ENCODE data around the gene MPHOSPH9.

The MPHOSPH9 gene

DNA sequence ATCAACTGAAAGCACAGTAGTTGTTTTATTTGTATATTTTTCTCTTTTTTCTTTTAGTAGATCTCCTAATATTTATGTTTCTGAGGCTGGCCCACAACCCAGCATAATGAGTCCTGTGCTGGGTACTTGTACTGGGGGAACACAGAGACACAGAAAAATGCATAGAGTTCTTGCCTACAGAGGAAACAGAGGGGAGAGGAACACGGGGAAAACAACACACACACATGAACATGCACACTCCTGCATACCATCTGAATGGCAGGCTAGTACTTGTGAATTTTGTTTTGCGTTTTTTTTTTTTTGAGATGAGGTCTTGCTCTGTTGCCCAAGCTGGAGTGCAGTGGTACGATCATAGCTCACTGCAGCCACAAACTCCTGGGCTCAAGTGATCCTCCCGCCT lies 103.3 kb downstream of the MPHOSPH9 start:
- DNase-seq, result no peak

DNA sequence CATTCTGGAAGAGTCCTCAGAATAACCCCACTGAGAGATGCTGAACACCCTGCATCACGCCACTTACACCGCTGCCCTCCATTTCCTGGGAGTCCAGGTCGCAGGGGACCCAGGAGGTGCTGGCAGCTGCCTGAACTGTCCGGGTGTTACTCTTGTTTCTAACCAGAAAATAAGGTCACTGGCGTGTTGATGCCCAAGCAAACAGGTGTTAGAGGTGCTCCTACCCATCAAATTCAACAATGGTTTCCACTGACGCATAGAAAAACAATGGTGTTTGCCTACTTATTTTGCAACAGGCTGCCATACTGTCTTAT lies 105.8 kb downstream of the MPHOSPH9 start:
- no peak for DNase-seq

DNA sequence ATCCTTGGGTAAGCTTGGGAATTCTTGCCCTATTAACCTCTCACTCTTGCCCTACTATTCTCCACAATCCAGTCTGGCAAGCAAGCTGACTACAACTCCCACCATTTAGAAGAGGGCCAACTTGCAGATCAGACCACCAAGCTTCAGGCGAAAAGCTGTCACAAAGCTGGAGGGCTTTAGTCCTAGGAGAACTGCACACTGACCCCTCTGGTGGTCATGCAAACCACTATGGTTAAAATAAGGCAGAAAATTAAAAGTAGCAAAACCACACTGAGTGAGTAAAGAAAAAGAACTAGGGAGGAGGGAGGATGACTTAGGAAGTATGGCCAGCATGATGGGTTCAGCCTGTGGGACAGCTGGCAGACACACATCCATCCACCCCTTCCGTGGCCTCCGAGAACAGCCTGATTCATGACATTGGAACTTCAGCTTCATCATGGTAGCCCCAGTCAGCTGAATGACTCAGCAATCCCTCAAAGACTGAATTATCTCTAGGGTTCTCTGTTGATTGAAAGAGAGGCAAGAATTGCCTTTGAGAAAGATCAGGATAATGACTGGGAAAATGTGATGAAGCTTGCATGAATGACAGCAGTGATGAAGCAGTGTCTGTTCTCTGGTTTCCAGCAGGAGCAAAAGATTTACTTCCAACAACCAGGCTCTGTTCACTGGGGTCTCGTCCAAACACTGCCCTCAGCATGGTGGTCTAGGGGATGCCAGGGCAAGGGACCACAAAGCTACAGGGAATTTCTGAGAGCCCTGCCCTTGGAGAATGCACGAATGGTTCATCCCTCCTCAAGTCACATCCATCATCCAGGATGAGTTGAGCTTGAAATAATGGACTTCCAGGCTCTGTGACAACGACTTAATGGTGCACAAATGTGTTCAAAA lies 106.4 kb downstream of the MPHOSPH9 start:
- peak in 4 of 56 donors; percentile 13 to 57 (median 22) for DNase-seq

DNA sequence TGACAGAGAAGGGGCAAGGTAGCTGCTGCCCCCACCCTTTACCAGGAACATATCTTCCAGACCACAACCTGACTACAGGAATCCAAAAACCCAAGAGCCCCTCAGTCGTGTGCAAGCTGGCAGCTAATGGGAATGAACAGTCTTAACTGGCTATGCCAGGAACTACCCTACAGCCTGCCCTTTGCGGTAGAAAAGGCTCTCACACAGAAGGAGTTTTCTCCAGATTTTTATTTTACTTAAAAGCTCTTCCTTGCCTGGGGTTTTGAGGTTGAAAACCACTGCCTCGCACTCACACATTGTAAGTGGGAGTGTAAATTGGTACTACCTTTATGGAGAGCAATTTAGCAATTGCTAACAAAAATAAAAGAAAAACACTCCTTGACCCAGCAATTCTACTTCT lies 110.3 kb downstream of the MPHOSPH9 start:
- no peak for DNase-seq

DNA sequence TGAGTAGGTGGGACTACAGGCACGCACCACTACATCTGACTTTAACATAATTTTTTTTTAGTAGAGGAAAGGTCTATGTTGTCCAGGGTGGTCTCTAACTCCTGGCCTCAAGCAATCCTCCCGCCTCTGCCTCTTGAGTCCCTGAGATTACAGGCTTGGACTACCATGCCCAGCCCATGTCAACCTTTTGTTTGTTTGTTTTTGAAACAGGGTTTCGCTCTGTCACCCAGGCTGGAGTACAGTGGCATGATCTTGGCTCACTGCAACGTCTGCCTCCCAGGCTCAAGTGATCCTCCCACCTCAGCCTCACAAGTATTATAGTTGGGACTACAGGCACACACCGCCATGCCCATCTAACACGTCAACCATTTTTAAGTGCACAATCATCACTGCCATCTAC lies 111.3 kb downstream of the MPHOSPH9 start:
- no peak for DNase-seq

DNA sequence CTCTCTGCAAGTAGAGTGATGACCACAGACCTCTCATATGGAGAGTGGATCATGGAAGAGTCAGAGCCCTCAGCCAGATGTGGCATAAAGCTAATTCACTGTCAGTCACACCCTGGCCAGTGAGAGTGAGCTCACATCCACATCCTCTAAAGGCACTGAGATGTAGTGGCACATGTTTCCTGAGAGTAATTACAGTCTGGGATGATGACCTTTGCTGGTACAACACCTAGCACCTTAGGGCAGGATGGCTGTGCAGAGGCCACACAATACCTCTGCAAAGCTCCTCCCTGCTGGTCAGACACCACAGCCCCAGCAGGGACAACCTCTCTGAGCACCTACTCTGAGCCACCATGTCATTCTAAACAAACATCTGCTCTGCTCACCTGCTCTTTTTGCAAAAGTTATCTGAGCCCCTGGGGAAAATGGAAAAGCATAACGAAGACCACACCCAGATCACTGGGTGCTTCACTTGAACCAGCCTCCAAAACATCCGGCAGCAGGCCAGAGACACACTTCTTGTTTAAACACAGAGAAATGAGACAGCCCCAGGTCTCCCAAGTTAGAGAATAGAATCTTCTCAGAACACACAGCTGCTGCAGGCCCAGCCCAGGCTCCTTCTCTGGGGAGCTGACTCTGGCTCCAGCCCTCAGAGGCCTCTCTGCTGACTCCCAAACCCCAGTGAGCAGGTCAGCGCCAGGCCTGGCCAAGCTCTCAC lies 112.3 kb downstream of the MPHOSPH9 start:
- DNase-seq, result no peak

DNA sequence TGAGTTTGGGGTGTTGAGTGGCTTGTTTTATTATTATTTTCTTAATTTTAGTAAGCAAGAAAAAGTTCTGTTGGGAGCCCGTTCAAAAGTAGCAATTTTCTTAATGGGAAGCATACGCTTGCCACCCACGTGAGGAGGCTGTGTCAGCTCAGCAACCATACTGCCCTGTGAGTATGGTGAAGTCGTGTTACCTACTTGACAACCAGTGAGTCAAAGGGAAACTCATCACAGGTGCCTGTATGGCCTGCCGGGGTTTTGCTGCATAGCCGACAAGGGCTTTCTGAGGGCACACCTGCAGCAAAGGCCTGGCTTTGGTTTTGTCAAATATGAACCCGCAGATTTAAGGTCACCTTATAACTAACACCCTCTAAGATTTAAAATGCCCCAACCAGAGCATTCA lies 113.1 kb downstream of the MPHOSPH9 start:
- peak in 1 of 56 donors; percentile 16 for DNase-seq

DNA sequence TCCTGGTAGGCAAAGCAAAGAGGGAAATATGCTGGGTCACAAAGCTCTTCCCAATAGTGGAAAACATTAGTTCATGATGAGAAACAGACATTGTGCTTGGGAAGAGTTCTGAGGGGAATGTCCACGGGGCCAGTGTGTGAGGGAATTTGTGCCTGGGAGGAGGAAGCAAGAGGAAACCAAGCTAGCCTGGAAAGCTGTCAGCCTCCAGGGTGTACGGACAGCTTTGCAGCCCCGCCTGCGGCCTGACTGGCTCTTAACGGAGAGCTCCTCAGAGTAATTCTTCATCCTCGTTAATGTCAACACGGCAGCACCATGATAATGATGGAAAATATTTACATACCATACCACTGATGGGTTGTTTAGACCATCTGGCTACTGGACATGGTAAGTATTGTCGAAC lies 114.4 kb downstream of the MPHOSPH9 start:
- DNase-seq, result no peak

DNA sequence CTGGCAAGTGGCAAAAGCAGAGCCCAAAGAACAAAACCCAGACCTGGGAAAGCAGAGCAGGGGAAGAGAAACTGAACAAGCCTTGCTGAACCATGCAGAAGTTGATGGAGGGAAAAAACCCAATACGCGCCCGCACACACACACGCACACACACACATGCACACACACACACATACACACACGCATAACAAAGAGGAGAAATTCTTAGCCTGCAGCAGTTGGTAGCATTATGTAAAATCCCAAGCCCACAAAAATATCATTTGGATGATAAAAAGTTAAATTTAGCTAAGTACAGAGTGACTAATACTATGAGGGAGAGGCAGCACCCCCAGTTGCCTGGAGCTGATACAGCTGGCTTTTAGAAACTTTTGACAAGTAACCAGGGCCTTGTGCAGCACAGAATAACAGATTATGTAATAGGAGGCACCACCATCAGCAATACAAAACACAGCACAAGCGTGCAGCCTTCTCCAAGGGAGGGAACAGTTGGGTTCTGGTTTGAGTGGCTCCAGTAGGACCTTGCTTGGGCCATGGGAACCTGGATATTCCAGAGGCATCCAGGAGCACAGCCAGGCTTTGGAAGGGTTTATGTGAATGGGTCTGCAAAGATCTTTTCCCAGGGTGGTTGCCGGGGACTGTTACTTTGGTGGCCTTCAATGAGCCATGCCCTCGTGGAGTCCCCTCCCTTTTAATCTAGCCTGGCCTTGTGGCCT lies 117.4 kb downstream of the MPHOSPH9 start:
- peak in 47 of 56 donors; percentile 13 to 88 (median 61) for DNase-seq

DNA sequence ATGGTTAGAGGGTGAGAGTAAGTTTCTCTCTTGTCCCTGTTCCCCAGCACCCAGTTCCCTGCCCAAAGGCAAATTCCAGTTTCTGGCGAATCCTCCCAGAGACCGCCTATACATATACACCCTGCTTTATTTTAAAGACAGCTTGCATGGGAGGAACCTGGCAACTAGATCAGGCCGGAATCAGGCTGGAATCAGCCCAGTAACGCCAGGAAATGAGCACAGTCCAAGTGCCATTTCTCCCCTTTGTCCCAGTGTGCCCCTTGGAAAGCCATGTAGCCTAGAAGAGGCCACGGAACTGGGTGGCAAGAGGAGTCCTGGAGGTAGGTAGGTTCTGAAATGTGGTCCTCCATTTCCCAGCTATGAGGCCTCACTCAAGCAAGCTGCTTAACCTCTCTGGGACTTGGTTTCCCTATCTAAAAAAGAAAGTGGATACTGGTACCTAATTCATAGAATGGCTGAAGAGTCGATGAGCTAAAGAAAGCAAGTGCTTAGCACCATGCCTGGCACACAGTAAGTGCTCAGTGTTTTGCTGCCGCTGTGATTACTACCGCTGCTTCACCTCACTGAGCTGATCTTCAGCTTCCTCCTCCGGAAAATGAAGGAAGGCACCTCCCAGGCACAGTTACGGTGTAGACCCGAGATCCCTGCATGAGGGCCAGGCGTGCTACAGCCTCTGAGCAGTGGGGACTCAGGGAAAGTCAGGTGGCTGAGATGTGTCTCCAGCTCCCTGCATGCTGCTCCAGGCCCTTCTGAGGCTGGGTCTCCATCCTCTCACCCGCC lies 118.4 kb downstream of the MPHOSPH9 start:
- DNase-seq, result peak in 5 of 56 donors; percentile 10 to 47 (median 19)

DNA sequence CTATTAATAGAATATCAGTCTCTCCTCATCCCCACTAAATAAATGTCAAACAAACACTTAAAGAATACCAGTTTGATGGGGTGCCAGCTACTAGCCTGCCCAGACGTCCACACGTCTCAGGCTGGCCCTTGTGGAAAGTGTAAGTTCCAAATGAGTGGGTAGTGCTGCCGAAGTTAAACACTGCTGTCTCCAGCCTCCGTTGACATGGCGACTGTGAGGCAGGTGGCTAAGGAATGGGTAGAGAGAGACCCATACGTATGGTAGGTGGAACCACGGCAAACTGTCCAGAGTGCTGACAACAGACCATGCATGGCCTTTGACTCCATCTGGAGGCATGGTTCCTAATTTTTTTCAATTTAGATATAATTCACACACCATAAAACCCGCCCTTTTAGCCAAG lies 119.9 kb downstream of the MPHOSPH9 start:
- no peak for DNase-seq

DNA sequence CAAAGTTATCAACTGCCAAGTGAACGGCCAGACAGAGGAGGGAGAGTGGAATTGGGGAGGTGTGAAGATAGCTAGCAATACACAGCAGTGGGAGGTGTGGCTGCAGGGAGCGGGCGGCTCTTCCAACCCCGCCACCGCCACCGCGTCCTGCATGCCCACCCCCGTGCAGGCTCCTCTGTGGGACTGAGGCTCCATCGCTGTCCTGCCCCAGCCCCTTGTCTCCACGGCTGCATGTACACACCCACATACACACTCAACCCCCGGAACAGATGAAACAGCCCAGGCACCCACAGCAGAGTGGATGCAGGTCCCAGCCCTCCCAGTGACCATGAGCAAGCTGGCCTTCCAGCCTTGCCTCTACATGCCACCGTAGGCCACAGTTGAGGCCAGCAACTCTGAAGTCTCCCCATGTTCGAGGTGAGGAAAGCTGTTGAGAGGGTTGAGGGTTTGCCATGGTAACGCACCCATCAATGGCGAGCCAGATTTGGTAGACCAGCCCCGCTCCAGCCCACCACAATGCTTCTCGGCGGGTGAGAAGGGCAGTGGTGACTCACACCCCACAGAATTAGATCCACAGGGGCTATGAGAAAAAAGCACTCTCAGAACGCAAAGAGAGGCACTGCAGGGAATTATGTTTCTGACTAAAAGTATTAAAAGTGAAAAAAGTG lies 121.3 kb downstream of the MPHOSPH9 start:
- peak in 2 of 56 donors; percentile 20 to 23 for DNase-seq

DNA sequence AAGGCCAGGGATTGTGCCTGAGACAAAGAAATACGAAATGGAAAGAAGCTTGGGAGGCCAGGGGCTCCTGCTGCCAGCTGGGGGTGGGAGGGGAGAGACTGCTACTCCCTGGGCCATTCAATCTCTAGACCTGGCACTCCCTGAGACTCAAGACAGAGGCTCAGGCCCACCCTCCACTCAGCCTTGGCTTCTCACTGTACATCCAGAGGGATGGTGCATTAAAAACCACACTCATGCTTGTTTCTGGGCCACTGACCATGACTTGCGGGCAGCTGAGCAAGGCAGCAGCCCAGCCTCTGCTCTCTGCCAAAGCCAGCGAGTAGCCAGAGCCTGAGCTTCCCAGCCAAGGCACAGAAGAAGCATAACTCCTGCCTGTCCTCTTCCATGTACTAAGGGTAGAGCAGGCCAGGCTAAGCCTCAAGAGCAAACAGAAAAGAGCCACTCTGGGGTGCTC lies 123.6 kb downstream of the MPHOSPH9 start:
- peak in 35 of 56 donors; percentile 8 to 89 (median 61) for DNase-seq

DNA sequence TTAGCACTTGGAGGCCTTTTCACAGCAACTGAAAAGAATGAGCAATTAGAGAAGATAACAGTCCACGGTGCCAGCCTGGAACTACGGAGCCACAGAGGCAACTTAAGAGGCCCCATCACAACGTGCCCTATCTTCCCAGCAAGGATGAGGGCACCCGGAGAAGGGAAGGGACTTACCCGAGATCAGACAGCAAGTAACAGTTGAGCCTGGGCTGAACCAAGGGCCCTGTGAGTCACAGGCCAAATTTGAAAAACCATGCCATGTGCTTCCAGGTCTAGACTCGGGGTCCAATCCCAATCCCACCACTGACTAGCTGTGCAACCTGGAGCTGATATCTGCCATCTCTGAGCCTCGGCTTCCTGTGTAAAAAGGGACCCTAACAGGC lies 124.3 kb downstream of the MPHOSPH9 start:
- no peak for DNase-seq

DNA sequence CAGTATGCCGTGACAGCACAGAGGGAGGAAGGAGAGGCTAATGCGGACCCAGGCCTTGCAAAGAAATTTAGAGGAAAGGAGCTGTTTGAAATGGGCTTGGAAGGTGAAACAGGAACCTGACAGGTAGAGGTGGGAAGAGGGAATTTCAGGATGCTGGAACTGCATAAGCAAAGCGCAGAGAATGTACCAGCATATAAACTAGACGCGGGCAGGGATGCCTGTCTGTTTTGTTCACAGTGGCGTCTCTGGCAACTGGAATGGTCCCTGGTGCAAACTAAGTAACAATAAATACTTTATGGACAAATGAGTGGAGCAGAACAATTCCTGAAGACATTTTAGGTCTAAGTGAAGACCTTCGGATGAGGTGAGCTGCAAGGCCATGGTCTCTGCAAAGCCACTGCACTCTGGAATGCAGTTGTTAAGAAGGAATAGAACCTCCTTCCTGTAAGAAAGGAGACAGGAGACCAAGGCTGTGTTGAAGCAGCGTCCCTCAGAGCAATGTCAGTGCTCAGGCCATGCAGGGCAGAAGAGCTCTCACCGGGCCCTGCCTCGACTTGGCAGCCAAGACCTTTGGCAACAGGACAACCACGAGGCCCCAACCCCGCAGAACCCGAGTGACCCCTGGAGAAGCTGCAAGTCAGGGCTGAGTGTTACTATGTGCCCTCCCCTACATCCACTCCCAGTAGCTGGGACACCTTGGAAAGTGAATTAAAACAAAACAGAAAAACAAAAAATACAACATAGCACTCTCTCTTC lies 124.8 kb downstream of the MPHOSPH9 start:
- peak in 1 of 56 donors; percentile 12 for DNase-seq

DNA sequence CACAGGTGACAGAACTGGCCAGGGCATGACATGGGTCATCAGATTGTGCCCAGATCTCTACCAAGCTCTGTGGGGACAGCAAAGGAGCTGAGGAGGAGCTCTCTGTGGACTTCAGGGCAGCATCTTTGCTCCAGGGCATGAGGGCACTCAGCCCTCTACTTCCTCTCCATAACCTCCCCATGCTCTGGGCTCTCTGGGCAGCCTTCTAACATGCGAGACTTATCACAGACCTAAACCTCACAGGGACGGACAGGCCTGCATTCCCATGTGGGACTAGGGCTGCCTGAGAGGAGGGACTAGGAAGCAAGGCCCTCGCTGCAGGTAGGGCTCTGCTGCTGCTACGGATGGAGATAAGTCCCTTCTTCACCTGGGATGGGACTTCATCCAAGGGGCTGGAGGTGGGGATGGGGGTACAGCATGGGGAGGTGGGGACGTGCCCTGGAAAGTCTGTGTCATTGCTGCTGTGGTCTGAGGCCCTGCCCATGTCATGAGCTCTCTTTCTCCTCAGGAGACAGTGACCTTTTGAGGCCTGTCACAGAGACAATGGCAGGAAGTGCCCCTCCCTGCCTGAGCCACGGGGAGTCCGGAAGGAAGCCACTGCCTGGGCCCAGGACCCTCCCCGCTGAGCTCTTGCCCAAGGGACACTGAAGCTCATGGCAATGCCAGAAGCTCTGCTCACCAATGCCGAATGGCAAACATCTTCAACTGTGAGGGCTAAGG lies 126.1 kb downstream of the MPHOSPH9 start:
- no peak for DNase-seq

DNA sequence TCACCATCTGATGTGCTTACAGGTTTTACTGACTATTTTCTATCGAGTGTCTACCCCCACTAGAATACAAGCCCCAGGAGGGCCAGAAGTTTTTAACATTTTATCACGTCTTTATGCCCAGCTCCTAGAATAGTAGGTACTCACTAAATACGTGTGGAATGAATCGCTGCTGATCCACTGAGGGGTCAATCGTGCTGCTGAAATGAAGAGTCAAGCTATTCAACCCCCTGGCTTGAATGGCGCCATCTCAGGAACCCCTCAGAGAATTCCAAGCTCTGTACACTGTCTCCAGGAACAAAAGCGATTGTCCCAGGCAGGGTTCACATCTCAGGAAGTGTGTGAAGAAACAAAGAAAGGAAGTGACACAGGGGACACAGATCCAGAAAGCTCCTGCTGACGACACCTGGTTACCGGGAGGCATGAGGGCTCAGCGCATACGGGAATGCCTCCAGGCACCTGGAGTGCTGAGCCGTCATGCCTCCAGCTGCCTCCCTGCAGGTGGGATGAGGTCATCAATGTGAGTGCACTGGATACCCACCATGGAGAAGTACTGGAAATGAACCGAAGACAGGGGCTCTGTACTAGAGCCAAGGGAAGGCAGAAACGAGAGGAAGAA lies 127.6 kb downstream of the MPHOSPH9 start:
- no peak for DNase-seq

DNA sequence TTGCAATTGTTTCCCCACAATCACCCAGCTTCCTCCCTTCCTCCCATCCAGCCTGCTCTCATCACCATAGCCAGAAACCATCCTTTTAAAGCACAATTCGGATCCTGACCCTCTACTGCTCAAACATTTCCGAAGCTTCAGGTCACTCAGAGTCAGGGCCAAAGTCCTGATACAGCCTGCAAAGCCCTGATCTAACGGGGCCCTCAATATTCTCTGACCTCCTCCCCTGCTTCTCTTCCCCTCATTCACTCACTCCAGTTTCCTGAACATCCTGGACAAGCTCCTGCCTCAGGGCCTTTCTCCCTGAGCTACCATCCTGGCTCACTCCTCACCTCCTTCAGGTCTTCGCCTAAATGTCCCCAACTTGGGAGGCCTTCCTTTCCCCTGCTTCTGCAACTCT lies 128.1 kb downstream of the MPHOSPH9 start:
- no peak for DNase-seq
